Endometrial microvascular endothelial cells (primary cell): ENCODE measurements around the gene LSAMP. TPM values are rescaled to one million over a fixed set of nuclear protein-coding genes. Genes with fewer than 3 reads are reported as not detected.

Experiments
- in situ Hi-C: cut with HindIII; loops from 2 replicates; pipeline ENCODE4 v1.10.0; 2017; ENCODE audit warnings: low sequenced_read_pairs, low pct_unique_long_range_greater_than_20kb; ENCODE audit errors: inconsistent ontology term
- total RNA-seq: library from RNA; depleted of rRNA; stranded (reverse); fragments of >200 nt; gene quantifications from one replicate; pipeline ENCODE4 v1.2.3, GENCODE V29; 2015; ENCODE audit errors: inconsistent ontology term

The LSAMP gene
- not detected for total RNA-seq

DNA sequence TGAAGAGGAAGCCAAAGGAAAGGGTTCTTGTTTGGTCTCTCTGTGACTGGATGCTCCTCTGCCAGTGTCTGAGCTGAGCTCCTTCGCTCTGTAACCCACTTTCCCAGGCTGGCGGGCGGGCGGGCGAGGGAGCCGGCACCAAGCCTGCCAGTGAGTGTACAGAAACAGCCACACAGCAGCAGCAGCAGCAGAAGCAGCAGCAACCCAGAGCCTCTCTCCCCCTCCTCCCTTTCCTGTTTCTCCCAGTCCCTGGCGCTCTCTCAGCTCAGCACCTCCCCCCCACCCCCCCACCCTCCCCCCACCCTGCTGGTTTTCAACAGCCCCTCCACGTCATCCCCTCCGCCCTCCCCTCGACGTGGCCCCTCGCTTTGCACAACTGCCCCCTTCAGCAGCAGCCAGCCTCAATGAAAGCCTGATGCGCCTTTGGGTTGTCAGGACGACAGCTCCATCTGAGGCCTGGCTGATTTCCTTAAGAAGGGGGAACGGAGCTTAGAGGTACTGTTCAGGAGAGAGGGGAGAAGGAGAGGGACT lies at the start of gene LSAMP:
Gene LSAMP (minus strand): TSS at position 177 of the 531 bp plus-strand sequence.
- in situ Hi-C loops = no loop called here

DNA sequence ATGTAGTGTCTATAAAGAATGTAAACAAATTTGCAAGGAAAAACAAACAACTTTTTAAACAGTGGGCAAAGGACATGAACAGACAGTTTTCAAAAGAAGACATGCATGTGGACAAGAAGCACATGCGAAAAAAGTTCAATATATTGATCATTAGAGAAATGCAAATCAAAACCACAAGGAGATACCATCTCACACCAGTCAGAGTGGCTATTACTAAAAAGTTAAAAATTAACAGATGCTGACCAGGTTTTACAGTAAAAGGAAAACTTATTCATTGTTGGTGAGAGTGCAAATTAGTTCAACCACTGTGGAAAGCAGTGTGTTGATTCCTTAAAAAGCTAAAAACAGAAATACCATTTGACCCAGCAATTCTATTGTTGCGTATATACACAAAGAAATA lies 47.1 kb upstream of the LSAMP start:
- in situ Hi-C loops = no loop called here

DNA sequence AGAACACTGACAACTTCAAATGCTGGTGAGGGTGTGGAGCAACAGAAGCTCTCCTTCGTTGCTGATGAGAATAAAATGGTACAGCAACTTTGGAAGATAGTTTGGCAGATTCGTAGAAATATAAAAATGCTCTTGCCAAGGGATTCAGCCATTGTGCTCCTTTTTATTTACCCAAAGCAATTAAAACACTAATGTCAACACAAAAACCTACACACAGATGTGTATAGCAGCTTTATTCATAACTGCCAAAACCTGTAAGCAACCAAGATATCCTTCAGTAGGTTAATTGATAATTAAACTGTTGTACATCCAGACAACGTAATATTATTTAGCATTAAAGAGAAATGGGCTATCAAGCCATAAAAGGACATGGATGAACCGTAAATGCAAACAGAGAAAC lies 37.8 kb upstream of the LSAMP start:
- in situ Hi-C loops = no loop called here

DNA sequence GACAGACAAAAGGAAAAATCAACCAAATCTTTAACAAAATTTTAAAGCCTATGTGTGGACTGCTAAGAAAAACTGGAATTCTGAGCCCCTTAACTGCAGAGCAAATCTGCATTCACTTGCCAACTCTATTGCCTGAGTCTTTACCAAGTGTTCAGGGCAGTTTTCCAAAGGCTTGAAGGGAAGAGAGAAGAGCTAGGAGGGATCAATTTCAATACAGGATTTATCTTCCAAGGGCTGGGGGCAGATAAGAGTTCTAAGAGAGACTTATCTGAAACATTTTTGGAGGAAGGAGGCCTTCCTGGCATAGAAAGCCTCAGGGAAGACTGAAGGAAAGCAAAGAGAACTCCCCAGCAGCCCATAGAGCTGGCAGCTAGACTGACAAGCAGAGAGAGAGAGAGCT lies 31.4 kb upstream of the LSAMP start:
- in situ Hi-C loops = no loop called here

DNA sequence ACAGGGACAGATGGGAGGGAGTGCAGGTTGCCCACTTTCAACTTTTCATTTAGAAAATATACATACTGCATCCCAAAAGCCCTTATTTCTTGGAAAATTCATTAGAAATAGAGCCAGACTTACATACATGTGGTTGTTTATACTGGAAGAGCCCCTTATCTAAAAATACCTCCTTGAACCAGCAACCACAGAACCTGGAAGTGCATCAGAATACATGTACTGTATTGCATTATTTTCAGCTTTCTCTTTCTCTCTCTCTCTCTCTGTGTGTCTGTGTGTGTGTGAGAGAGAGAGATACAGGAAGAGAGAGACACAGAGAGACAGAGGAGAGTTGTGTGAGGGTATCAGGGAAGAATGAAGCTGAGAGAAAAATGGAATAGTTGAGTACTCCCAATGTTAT lies 29.5 kb upstream of the LSAMP start:
- in situ Hi-C loops = no loop called here

DNA sequence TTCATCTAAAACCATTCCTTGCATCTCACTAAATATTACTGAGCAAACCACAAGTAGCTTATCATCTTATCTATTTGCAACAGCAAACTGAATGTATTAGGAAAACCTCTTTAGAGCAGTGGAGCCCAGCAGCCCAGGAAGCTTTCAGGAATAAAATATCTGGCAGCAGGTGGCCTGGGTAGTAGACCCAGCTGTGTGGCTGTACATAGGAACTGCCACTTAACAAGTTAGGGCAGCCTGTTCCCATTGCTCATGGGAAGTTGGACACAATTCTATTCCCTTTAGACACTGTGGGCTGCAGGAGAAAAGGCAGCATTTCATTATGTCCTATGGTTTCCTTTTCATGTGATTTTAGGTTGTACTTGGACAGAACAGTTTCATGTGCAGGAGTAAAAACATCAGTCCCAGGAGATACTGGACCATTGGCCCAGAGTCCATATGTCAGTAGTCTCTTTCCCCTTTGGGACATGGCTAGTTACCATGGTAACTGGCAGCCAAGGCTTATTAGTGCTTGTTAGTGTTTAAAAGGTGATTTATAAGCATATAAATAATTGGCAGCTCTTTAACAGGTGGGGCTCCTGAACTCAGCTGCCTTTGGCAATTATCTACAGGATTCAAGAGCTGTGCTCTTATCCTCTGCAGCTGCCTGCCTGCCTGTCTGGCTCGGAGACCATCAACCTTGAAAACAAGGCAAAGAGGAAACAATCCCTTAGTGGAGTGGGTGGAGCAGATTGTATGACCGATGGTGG lies 28.9 kb upstream of the LSAMP start:
- in situ Hi-C loops = no loop called here

DNA sequence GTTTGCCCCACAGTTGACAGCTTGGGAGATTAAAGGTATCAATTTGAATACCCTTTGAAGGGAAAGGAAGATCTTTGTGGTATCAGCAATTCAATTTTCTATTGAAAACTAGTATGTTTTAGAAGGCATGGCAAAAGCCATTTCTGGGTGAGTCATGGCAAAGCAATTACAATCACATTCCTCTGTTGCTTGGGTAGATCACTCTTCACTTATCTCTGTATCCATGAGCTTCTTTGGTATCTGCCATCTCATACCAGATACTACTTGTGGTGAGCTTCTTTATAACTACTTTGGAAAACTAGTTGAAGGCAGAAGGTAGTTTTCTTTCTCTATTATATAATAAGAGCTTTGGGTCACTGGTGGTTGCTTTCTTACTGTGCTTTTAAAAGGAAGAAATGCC lies 28.3 kb upstream of the LSAMP start:
- in situ Hi-C loops = no loop called here

DNA sequence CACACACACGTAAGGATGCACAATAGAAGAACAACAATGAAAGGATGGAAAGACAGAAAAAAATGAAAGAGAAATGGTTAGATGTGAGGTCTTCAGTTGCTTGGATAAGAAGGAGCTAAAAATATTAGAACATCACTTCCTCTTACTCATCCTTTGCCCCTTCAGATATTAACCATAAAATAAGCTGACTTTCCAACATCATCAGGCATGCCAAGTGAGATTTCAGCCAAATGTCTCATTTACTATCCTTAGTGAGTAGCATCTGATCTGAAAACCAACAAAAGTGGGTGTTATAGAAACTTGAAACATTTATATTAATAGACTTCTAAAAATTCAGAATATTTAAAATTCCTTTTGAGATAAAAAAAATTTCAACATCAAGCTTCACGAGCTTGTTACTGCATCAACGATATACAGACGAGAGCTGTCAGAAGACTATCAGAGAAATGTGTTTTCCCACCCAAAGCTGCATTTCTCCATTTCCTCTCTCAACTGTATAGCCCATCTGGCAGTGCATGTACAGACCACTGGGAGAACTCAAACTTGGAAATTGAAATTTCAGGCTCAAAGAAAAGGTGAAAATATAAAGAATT lies 25.4 kb upstream of the LSAMP start:
- in situ Hi-C loops = no loop called here

DNA sequence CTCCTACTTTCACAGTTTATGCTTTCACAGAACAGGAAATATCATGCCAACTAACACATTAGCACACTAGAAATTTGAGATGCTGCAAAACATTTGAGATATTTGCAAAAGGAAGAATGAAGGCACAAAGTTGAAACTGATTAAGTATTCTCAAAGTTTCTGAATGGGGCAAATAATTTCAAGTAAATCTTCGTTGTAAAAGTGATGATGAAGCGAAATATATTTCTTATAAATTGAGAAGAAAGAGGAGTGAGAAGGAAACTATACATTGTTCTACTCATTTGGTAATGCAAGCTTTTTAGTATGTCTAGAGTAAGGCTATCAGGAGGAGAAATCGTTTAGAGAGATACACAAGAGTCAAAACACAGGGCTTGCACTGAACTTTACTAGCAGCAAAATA lies 24.3 kb upstream of the LSAMP start:
- in situ Hi-C loops = no loop called here

DNA sequence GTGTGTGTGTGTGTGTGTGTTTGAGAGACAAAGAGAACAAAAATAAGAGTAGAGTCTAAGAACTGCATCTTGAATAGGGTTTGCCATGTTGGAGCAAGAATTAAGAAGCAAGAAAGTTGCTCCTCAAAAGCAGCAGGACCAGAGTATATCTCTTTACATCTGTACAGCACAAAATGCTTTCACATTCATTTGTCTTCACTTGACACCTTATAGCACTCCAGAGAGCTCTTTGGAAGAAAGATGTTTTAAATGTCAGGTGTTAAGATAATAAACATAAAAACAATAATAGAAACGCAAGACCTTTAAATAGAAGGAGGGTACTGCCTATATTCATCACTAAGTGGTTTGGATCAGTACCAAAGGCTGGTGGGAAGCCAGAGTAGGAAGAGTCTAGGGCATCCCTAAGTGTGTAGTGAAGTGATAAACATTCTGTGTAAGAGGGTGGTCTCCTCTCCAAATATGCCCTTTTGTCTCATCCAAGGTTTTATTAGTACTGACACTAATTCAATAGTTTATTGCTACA lies 19.1 kb upstream of the LSAMP start:
- in situ Hi-C loops = no loop called here

DNA sequence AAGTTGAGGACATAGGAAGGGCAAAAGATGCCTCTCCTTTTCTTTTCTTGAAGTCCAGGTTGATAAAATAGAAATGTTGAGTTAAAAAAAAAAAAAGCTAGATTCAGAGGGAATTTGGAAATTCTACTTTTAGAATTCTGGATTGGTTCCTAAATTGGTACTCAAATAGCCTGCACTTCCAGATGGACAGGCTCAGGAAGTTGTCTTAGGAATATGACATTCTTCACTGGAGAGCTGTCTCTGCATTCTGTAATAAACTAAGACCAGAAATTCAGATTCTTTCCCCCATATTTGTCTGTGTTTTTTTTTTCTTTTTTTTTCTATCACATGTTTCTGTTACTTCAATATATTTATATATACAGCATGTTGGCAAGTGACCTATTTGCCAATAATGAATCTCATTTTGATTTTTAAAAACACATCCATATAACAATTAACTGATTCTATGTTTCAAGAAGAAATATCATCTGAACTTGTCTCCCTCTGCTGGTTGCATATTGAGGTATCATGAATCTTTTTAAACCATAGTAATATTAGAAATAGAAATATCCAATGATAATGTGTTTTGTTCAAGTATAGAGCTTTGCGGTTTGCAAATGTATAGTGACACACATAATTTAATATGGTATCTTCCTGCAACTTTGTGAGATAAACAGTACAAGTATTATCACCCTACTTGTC lies 8.5 kb upstream of the LSAMP start:
- in situ Hi-C loops = no loop called here

DNA sequence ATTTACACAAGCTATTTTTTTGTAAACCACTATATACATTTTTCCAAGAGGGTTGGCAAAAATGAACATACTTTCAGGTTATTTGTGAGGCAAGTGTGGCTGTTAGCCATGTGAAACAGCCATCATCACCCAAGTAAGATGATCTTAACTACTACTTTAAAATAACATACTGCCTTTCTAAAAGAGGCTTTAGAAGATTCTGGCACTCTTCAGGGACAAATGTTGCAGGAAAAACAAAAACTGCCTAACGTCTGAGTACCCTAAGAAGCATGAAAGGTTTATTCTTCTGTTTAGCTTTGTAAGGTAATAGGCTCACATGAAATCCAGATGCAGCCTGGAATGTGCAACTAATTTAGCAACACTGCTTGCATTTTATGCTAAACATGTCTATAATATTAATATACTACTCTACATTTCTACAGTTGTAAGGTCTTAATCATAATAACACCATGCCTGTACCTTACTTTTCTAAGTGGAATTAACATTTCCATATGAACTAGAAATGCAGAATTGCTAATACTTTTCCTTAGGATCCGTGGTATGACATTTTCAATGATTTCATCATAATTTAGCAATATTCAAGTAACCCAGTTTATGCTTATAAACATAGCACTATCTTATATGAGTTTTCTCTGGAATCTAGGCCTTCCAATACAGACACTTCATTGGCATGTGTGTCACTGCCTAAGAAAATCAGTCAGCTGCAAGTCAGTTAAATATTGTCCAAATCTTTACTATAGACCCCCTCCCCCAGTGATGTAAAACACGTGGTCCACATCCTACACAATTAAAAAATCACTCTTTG lies 4.5 kb upstream of the LSAMP start:
- in situ Hi-C loops = no loop called here

DNA sequence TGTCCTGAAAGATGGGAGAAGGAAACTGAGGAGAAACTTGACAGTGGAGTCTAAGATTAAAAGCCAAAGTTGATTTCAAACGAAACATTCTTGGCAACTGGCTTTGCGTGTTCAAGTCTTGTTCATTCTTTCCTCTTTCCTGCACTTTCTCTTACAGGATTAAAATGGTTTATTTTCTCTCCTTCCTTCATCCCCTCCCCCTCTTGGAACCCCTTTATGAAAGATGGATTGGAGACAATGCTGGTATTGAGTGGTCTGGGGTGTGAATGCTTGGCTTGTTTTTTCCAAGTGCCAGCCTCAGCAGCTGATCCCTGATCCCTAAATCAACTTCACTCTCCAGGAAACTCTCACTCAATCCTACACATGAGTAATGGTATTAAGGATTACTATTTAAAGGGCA lies 703 bp upstream of the LSAMP start:
- in situ Hi-C loops = no loop called here

DNA sequence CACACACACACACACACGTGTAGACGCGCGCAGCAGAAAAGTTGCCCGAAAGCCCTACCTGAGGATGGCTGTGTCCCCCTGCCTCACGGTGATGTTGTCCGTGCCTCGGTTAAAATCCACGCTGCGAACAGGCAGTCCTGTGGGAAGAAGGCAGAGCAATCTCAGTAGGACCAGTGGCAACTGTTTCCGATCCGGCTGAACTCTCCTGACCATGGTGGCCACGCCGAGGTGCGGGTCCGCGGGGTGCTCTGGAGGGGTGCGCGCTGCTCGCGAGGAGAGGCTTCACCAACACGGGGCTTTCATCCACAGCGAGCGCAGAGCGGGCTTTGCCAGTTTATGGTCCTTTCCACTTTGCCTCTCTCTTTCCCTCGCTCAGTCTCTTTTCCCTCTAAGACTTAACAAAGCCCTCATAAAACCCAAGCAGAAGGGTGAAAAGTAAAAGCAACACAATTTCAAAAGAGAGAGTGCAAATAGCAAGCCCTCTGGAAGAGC lies 422 bp downstream of the LSAMP start:
- in situ Hi-C loops = no loop called here

DNA sequence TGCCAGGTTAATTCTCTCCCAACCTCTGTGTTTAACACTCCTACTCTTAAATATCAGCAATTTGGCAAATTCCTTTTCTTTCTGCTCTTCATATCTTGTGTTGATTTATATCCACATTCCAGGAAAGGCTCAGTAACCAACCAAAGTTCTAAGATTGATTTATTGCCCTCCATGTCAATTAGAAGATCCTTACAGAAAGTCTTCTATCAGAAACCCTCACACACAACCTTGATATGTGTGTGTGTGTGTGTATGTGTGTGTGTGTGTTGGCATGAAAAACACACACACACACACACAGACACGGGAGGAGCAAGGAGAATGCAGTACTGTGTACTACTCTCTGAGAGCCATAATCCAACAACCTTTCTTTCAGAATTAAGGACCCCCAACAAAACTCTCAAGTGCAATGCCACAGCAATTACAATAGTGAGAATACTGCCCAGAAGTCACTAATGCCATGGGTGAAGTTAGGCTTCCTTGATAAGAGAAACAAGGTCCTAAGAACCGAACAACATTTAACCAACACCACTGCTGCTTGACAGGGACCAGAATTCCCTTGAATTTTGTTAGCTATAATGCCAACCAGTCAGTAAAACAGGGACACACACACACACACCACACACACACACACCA lies 1.1 kb downstream of the LSAMP start:
- in situ Hi-C loops = no loop called here

DNA sequence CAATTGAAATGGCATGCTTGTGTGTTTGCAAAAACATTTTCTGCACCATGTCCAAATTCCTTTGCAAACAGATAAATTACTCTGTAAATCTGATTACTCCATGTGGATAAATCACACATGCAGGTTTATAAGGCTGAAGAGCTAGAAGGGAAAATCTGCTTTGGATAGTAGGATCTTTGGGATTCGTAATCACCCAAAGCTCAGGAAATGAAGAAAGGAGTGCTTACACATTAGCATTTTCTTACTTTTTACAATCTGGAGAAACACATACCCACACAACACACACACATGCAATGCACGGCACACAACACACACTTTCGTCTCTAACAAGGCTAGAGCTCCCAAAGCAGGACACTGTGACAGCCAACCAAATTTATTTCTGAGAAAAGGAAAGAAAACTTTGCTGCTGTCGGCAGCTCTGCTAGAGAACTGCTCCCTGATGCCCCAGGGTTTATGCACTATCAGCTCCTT lies 2.1 kb downstream of the LSAMP start:
- in situ Hi-C loops = no loop called here

DNA sequence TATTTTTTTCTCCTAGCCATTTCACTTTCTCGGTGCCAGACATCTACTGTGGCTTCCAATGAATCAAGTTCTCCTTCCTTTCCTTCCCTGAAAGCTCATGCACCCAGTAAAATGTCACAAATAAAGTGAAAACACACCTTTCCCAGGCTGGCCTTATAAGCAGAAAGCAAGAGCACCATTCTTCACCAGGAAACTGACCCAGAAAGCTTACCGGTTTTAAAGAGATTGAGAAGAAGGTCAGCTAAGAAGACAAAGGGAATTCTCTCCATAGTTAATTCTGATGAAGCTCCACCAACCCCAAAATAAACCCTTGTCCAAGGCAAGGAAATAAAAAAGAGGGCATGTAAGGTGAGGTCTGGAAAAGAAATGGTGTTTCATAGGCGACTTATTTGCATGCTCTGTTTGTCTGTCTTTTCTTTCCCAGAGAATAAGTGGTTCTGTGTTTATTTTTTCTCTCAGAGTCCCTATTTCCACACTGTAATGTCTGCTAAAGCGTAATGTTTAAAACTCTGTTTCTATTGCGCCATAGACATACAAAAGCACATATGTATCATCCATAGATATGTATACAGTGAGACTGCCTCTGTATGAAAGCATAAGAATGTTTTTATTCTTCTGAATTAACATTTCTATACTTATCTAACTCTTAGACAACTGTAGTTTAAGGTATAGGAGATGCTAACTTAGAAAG lies 2.8 kb downstream of the LSAMP start:
- in situ Hi-C loops = no loop called here

DNA sequence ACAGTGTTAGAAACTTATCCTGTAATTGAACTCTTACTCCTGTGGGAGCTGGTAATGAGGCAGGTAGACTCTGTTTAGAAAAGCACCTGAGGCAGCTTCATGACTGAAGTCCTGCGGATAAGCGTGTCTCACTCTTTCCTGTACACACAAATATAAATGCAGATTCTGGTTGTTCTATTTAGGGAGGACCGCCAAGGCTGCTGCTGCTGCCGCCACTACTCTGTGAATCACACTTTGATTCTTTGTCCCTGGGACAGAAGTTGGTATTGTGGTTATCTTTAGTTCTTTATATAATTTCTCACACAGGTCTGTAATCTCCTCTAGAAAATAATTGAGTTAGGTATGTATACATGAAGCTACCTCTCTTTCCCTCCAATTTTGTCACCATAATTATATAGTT lies 3.6 kb downstream of the LSAMP start:
- in situ Hi-C loops = no loop called here
